GM19238 (cell line): ENCODE measurements around the gene TMEM266.
A peak's percentile ranks its signal among the peaks of the same experiment; 100 is the strongest.
"Not testable (repeated sequence)": the region's sequence is repeated elsewhere in the genome, so short reads cannot be mapped to it uniquely, and the experiment has no call there.

Experiments
- DNase-seq: peaks from one replicate; pipeline ENCODE4 v3.0.0; 2011; ENCODE audit warnings: low spot score; ENCODE audit not compliant: insufficient read length

TMEM266 gene, protein sequence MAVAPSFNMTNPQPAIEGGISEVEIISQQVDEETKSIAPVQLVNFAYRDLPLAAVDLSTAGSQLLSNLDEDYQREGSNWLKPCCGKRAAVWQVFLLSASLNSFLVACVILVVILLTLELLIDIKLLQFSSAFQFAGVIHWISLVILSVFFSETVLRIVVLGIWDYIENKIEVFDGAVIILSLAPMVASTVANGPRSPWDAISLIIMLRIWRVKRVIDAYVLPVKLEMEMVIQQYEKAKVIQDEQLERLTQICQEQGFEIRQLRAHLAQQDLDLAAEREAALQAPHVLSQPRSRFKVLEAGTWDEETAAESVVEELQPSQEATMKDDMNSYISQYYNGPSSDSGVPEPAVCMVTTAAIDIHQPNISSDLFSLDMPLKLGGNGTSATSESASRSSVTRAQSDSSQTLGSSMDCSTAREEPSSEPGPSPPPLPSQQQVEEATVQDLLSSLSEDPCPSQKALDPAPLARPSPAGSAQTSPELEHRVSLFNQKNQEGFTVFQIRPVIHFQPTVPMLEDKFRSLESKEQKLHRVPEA

DNA sequence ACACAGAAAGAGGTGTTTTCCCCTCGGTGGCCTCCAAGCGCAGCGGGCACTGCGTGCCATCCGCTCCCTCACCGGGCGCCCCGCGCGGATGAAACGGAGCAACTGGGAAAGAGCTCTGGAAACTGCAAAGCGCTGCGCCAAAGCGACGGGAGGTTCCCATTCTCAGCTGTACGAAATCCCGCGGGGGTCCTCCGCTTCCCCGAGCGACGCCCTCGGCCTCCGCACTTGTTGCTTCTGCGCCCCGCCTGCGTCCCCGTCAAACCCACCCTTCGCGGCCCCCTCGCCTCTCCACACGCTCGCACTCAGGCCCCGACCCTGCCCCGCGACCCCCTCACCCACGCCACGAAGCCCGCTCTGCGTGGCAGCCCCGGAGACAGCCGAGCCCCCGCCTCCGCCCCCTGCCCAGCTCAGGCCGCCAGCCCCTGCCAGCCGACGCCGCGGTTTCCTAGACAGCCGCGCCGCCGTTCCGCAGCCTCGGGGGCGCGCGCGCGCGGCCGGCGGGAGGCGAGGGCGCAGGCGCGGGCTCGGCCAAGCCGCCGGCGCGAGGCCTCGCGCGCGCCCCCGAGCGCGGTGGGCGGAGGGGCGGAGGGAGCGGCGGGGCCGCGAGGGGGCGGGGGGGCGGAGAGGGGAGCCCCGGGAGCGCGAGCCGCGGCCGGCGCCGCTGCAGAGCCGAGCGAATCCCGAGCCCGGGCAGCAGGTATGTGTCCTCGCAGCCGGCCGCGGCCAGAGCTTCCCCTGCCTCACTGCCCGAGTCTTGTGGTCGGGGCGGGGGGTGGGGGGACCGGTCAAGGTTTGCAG is at the start of gene TMEM266:
Gene TMEM266, plus strand, starts transcription at position 666 of the 798 bp plus-strand sequence. CDS start 74,279 bp downstream, outside the sequence.
- peak; percentile 61 for DNase-seq

DNA sequence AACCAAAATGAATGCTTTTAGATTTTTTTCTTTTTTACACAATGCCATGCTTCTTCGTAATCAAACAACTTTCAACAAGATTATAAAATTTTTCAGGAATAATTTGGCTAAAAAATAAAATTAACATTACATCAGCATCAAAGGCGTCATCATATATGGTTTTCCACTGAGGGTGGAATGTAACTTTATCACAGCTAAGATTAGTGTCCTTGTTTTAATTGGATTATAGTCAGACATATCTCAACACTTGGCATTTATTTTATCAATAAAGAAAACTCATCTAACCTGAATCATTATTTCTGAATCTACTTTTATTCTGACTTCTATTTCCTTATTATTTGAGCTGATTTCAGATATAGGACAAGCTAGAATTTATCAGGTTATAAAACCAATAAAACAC is 49.2 kb upstream of the TMEM266 start:
- DNase-seq, result no peak

DNA sequence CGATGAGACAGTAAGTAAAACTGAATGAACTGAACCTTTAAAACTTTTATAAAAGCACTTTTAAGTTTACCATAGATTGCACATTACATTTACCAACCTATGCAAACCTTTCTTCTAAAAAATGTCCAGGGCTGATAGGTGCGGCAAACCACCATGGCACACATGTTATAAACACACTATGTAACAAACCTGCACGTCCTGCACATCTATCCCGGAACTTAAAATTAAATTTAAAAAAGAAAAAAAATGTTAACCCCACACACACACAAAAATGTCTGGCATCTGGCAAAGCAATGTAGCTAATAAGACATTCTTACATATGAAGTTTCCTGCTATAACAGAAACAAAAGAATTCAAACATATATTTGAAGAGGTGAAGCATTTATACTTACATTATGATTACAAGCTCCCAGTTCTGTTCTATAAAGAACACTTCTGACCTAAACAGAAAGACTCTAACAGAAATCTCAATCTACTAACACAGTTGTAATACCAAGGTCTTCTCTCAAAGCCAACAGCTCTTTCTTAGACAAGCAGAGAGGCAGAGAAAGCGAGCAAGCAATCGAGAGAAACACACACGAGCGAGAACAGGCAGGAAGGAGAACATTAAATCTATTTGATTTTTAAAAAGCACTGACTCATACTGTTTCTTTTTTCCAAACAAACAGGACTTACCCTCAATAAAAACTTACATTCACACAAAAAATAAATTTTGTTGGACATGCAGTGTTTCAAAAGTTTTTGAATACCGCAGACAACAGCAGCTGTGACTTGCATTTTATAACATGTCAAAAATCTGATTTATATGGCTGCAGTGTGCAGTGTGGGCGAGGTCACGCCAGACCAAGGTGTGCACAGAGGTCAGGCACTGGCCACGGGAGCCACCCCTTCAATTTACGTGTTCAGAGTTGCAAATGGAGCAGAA is 47.9 kb upstream of the TMEM266 start, which contains the start of gene NRG4:
Gene NRG4, minus strand, starts transcription at position 798 of the 925 bp plus-strand sequence. CDS start 1,194 bp downstream, outside the sequence.
- DNase-seq, result no peak

DNA sequence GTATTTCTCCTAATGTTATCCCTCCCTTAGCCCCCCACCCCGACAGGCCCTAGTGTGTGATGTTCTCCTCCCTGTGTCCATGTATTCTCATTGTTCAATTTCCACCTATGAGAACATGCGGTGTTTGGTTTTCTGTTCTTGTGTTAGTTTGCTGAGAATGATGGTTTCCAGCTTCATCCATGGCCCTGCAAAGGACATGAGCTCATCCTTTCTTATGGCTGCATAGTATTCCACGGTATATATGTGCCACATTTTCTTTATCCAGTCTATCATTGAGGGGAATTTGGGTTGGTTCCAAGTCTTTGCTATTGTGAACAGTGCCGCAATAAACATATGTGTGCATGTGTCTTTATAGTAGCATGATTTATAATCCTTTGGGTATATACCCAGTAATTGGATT is 46.3 kb upstream of the TMEM266 start:
- DNase-seq, result not testable (repeated sequence)

DNA sequence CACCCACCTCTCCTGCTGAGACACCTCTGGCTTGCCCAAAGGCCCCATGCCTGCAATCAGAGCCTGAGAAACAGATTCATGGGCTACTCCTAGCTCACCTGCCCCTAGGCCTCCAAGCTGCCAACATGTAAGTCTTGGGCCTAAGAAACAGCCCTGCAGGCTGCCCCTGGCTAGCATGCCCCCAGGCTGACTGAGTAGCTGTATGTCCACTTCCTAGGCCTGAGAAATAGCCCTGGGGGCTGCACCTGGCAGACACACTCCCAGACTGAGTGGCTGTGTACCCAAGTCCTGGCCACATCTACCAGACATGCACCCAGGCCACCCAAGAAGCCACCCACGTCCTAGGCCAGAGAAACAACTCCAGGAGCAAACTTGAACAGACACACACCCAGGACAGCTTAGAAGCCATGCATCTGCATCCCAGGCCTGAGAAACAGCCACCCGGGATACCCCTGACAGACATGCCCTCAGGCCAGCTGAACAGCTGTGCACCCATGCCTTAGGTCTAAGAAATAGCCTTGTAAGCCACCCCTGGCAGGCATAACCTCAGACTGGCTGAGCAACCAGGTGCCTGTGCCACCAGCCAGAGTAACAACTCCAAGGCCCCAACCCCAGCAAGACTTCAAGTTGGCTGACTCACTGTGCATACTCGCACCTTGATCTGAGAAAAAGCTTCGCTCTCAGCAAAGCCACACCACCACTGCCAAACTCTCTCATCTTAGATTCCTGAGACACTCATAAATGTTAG is 35.6 kb upstream of the TMEM266 start:
- DNase-seq, result no peak

DNA sequence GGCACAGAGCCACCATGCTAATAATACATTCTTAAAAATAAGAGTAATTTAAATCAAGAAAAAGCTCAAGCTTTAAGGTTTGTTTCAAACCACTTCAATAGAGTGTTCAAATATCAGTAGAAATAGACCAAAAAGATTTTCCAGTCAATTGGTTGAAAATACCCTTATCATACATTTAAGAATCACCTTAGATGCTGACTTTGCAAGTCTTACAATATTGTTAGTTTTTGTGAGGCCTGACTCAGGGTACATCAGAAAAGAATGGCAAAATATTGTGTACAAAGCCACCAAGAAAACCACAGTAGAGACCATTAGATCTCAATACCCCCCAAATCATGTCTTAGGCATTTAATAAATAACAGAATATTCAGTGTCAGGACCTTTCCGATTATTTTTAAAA is 27.7 kb upstream of the TMEM266 start:
- DNase-seq, result no peak

DNA sequence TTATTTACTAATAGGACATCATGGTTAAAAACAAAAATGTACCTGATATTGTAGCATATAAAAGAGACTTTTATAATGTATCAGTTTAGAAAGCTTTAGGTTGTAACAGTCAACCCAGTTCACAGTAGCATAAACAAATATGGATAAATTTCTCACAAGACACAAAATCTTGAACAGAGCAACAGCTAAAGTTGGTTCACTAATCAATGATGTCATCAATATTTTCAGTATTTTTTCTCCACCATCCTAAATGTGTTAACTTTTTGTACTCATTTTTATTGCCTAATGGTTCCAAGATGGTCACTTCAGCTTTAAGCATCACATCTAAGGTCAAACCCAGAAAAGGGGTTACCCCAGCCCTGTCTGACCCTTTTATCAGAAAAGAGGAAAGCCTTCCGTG is 26.3 kb upstream of the TMEM266 start:
- DNase-seq, result no peak

DNA sequence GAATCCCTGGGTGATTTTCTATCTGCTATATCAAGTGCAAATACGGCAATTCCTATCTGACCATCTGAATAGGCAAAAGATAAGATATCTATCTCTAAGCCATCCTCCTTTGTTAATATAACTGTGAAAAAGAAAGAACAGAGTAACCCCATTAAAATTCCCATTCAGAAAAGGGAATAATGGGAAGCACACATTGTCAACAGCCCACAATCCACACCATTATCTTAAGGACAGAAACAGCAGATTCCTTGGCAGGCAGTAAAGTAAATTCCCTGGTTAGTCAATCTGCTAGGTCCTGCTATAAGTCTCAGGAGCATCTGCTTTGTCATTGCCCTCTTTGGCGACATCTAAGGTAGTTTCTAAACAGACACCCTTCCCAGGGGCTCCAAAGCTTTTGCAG is 25.7 kb upstream of the TMEM266 start:
- no peak for DNase-seq

DNA sequence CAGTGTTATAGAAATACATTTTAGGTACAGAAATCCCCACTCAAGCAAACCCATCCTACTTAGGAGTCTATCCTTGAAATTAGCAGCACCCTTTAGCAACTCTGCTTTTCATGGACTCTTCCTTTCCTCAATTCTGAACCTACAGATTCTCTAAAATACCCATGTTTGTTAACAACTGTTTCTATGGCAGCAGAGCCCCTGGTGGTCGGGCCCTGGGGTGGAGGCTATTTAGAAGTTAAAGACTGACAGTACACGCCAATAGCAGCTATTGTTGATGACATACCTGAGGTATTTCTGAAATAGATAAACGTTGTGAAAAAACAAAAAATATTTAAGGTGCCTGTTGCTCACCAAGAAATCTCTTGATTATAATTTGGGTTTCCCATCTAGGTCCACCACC is 24.2 kb upstream of the TMEM266 start:
- DNase-seq, result no peak

DNA sequence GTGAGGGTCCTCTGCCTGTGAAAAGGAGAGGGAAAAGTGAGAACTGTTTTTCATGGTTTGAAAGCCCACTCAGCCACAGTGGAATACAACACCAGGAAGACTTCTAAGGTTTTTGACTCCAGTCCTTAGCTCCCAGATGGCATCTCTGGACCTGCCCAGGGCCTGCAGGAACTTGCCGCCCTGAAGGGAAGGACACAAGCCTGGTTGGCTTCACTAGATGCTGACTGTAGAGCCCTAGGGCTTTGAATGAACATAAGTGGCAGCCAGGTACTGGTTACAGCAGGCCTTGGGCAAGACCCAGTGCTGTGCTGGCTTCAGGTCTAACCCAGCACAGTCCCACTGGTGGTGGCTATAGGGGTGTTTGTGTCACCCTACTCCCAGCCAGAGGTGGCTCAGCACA is 21.3 kb upstream of the TMEM266 start:
- no peak for DNase-seq

DNA sequence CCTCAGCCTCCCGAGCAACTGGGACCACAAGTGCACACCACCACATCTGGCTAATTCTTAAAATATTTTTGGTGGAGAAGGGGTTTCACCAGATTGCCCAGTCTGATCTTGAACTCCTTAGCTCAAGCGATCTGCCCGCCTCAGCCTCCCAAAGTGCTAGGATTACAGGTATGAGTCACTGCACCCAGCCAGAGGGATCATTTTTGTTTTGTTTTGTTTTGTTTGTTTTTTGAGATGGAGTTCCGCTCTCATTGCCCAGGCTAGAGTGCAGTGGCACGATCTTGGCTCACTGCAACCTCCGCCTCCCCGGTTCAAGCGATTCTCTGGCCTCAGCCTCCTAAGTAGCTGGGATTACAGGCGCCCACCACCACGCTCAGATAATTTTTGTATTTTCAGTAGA is 5.6 kb upstream of the TMEM266 start:
- not testable (repeated sequence) for DNase-seq

DNA sequence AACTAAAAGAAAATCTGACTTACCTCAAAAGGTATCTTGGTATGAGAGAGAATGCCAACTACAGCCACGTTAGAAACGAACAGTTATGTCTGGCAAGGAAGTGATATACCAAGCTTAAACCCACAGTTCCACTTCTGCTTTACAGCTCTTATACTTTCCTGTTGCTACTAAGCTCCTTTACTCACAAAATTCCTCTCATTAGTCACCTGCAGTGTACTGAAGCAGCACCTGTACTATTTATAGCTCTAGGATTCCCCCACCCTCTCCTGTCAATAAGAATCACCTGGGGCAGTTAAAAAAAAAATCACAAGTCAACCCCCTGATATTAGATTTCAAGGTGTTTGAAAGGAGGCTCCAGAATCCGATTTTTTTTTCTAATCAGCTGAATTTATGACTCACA is 2.9 kb upstream of the TMEM266 start:
- peak; percentile 21 for DNase-seq

DNA sequence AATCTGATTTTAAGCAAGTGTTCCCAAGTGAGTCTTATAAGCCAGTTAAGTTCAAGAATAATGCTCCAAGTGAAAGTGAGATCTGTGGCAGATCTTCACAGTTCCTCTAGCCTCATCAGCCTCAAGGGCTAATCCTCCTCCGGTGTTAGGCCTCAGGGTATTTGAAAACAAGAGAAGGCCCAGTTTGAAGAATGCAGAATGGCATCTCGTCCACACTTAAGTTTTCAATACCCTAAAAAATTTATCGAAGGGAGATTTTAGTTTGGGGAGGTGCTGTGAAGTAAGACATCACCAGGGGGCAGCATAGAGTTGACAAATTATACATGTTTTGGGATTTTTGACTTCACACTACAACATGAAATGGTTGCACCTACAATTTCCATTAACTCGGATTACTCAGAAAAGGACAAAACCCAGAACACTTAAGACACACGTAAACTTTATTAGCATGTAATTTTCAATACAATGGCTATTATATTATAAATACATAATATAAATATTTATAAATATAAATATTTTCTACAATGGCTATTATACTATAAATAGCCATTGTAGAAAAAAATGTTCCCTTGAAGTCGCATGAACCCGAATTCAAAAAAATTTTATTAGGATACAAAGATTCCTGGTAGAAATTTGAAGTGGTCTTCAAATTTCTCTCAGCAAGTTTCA is 2.3 kb upstream of the TMEM266 start:
- peak; percentile 9 for DNase-seq

DNA sequence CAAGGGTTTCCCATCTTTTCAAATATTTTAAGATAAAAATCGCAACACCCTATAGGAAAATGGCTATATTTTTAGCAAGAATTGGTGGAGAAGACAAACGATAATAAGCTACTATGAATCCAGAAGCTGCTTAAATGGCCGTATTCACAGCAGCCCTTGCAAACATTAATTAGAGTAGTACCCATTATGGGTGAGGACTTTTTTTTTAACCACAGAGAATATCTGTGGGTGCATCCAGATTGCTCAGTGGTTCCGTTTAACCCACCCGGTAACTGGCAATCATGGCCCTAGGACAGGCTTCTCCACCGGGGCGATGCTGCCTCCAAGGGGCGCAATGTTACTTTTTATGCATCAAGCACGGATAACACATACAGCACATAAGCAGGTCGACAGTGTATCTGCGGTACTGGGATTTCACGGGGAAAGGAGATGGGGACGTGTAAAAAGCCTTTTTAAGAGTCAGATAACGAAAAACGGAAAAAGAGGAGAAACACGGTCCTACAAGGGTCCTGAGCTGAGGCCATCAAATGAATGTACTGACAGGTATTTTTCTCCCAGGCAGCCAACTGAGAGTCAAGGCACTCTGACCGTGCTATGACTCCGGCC is 968 bp upstream of the TMEM266 start:
- DNase-seq, result peak; percentile 13

DNA sequence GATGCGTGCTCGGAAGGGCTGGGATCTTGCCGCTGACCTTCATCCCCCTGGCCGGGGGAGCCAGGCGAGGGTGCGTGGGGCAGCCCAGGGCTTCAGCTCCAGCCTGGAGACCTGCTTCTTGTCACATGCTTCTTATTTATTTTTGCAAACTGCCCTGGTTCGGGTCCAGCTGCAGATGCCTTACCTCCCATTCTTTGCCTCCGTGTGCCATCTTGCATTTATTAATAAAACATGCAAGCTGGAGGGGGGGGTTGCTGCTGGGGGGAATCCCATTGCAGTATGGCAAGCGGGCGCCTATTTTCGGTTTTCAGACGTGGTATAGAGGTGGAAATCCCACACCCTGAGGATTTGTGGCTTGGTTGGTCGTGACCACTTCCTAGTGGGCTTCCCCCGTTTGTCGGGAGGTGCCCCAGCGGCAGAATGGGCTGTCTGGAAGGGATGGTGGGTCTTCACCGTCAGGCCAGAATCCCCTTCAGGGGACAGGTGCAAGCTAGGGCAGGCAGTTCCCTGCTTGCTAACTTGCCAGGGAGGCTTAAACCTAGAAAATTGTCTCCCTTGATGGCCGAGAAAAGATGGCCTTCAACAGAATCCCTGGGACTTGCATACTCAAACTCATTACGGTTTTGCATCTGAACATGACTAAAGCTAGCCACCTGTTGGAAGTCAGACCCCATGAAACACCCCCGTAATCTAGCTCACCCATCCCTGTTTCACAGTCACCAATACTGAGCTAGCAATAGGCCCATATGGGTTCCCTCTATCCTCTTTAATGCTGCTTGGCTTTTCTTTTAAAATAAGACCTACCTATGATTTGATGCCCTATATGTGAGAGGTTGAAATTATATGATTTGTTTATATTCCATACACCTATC is 569 bp downstream of the TMEM266 start:
- DNase-seq, result peak; percentile 14

DNA sequence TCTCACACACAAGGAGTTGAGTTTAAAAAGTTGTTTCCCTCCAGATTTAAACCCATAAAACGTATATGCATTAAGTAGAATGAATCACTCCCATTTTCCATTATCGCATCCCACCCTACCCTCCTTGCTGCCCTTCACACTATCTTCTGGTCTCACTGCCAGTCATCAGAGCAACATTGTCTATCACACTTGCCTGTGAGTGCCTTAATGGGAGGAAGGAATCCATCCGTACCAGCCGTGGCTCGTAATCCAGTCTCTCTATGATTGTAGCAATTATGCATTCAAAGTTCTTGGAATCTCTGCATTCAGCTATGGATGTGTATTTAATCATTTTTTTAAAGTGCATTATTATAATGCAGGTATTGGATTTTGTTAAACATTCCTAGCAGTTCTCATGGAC is 1.9 kb downstream of the TMEM266 start:
- DNase-seq, result no peak

DNA sequence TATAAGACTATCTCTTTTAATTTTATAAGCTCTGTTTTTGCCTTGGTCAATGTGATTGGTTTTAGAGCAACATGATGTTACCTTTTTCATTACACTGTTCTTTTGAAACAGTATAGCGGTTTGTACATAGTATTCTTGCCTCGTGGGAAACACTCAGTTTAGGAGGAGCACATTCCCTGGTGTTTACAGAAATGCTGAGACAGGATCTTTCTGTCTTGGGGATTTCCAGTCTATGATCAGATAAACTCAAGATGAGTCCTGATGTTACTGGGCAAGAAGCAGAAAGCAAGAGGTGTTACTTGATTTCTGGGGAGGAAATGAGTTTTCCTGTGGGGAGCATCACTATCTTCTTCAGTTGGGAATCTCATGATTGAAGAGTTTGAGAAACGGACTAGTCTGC is 2.5 kb downstream of the TMEM266 start:
- DNase-seq, result no peak

DNA sequence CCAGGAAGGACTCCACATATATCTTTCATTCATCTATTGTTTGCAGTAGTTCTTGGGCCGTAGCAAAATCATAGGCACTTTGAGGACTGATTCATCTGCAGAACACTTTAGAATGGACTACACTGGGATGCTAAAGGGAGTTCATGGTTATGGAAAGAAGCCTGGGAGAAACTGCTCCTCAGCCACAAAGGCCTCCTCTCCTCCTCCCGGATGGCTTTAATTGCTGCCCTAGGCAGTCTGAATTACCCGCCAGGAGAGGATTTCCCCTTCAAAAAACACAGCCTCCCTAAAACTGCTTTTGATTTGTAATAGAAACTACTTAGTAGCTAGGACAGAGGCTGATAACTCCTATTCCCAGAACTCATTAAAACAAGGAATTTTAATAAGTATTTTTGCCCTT is 4.6 kb downstream of the TMEM266 start:
- DNase-seq, result no peak
